Stimulated activated naive CD8-positive, alpha-beta T cell treated with anti-CD3 and anti-CD28 coated beads, Interleukin-15, amount 100 ng/mL, for 72 hours (primary cell): ENCODE results near the gene TM7SF2.

ENCODE experiments used
- ATAC-seq: fragments of 150-1000 bp; cut with Tn5 transposase; 2 replicates; pipeline ENCODE4 v1.10.0; 2021; ENCODE audit warnings: mild to moderate bottlenecking, moderate library complexity
- DNase-seq, 2 donors: peaks; one replicate each; pipeline ENCODE4 v3.0.0; 2021 to 2022
- H3K27ac Mint-ChIP-seq, 2 donors: one replicate each; pipeline ENCODE4 v1.8.0; 2022; ENCODE audit warnings: mild to moderate bottlenecking in 2 of 2, mixed read lengths in 2 of 2, moderate library complexity in 2 of 2
- H3K27me3 Mint-ChIP-seq: one replicate; pipeline ENCODE4 v1.8.0; 2022; ENCODE audit warnings: mixed read lengths
- H3K4me1 Mint-ChIP-seq: one replicate; pipeline ENCODE4 v1.8.0; 2022; ENCODE audit warnings: mild to moderate bottlenecking, mixed read lengths
- H3K4me3 Mint-ChIP-seq, 2 donors: one replicate each; pipeline ENCODE4 v1.8.0; 2022; ENCODE audit warnings: mild to moderate bottlenecking in 2 of 2, mixed read lengths in 2 of 2, moderate library complexity in 1 of 2
- H3K9me3 Mint-ChIP-seq, 2 donors: one replicate each; pipeline ENCODE4 v1.8.0; 2022; ENCODE audit warnings: mixed read lengths in 2 of 2

Gene TM7SF2

DNA sequence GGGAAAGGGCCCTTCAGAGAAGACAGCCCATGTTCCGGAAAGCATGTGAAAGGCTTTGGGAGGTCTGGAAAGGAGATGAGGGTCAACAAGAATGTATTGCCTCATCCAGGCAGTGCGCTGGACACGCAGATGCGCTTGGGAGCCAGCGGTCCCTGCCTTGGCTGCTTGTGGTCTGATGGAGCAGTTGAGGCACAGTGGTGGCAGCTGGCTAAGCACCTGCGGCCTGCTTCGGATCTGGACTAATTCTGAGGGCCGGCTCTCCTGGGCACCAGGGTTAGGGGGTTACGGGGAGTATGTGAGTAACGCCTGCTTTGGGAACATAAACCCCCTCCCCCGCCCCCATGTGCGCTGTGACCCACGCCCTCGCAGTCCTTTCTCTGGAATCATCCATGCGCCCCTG, 4.6 kb upstream of the TM7SF2 start:
- DNase-seq (no peak), ATAC-seq (no peak)
- H3K4me3 Mint-ChIP-seq = no peak overlapping the region
- peaks cover 56% of the 10 kb centered on the region for H3K4me1 Mint-ChIP-seq
- no peaks in the 10 kb centered on the region for H3K27me3 Mint-ChIP-seq
- H3K9me3 Mint-ChIP-seq = no peaks in the 10 kb centered on the region
- no peak overlapping the region for H3K27ac Mint-ChIP-seq

DNA sequence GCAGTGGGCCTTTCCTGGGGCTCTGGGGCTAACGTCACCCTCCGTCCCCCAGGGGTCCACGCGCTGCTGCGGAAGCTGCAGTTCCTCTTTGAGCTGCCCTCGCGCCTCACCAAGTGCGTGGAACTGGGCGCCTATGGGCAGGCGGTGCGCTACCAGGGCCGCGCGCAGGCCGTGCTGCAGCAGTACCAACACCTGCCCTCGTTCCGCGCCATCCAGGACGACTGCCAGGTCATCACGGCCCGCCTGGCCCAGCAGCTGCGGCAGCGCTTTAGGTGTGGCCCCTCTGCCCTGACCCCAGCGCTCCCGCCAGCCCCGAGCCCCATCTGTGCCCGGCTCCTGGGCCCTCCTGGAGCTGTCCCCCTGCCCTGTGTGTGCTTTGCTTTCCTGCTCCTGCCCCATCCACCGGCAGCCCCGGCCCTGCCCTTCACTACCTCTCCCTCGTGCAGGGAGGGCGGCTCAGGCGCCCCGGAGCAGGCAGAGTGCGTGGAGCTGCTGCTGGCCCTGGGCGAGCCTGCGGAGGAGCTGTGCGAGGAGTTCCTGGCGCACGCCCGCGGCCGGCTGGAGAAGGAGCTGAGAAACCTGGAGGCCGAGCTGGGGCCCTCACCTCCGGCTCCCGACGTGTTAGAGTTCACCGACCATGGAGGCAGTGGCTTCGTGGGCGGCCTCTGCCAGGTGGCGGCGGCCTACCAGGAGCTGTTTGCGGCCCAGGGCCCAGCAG, 3.8 kb upstream of the TM7SF2 start:
- ATAC-seq = no peak
- H3K4me3 Mint-ChIP-seq = no peak overlapping the region
- DNase-seq = no peak
- peaks cover 60% of the 10 kb centered on the region for H3K4me1 Mint-ChIP-seq
- H3K27me3 Mint-ChIP-seq = no peaks in the 10 kb centered on the region
- no peaks in the 10 kb centered on the region for H3K9me3 Mint-ChIP-seq
- H3K27ac Mint-ChIP-seq = no peak overlapping the region

DNA sequence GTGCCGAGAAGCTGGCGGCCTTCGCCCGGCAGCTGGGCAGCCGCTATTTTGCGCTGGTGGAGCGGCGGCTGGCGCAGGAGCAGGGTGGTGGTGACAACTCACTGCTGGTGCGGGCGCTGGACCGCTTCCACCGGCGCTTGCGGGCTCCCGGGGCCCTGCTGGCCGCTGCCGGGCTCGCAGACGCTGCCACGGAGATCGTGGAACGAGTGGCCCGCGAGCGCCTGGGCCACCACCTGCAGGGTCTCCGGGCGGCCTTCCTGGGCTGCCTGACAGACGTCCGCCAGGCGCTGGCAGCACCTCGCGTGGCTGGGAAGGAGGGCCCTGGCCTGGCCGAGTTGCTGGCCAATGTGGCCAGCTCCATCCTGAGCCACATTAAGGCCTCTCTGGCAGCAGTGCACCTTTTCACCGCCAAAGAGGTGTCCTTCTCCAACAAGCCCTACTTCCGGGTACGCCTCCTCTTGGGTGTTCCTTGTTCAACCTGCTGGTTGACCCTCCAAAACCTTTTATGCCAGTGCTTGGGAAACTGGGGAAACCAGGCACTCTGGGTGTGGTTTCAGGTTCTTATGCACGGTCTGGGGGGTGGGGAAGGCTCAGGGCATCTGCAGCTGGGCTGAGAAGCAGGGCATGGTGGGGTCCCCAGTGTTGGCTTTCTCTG, 3.1 kb upstream of the TM7SF2 start:
- no peak for DNase-seq
- H3K4me3 Mint-ChIP-seq = no peak overlapping the region
- H3K27me3 Mint-ChIP-seq = no peaks in the 10 kb centered on the region
- H3K9me3 Mint-ChIP-seq = no peaks in the 10 kb centered on the region
- peaks cover 61% of the 10 kb centered on the region for H3K4me1 Mint-ChIP-seq
- H3K27ac Mint-ChIP-seq = no peak overlapping the region
- no peak for ATAC-seq

DNA sequence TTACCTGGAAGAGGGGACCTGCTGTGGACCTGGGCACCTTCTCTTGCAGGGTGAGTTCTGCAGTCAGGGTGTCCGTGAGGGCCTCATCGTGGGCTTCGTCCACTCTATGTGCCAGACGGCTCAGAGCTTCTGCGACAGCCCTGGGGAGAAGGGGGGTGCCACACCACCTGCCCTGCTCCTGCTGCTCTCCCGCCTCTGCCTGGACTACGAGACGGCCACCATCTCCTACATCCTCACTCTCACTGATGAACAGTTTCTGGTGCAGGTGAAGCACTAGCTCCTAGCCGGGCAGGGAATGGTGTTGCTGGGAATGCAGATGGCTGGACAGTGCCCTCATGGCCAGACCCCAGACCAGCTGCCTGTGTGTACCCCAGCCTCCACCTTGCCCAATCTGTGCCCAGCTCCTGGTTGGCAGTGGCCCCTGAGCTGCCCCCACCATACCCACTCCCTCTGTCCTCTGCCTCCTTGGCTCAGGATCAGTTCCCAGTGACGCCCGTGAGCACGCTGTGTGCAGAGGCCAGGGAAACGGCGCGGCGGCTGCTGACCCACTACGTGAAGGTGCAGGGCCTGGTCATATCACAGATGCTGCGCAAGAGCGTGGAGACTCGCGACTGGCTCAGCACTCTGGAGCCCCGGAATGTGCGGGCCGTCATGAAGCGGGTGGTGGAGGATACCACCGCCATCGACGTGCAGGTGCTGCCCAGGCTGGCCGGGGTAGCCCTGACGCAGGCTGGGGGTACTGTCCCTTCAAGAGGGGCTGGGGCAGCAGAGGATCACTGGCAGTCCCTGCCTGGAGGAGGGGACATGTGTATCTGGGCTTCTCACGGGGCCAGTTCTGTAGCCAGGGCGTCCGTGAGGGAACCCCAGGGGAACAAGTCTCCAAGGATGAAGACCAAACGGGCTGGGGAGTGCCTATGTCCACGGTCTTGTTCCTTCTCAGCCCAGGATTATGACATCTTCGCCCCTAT, 2.2 kb upstream of the TM7SF2 start:
- Mint-ChIP-seq H3K9me3 (no peaks in the 10 kb centered on the region), H3K4me1 (peaks cover 64% of the 10 kb centered on the region), H3K4me3 (no peak overlapping the region), H3K27ac (no peak overlapping the region), H3K27me3 (no peaks in the 10 kb centered on the region)
- ATAC-seq (no peak), DNase-seq (no peak)

DNA sequence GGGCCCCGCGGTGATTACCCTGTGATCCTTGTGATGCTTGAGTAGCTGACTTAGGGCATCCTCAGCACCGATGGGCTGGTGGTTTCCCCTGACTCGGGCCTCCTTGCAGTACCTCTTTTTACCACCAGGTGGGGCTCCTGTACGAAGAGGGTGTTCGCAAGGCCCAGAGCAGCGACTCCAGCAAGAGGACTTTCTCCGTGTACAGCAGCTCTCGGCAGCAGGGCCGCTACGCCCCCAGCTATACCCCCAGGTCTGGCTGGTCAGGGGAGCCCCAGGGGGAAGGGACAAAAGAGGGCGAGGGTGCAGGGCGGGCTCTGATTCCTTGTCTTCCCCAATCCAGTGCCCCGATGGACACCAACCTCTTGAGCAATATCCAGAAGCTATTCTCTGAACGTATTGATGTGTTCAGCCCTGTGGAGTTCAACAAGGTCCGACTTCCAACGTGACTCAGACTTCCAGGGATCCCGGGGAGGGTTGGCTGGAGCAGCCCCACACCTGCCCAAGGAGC, 1.3 kb upstream of the TM7SF2 start:
- Mint-ChIP-seq H3K27ac (peak overlapping the region; percentile 25 to 63), H3K9me3 (no peaks in the 10 kb centered on the region), H3K4me3 (peak overlapping the region in 1 of 2 donors; percentile 44), H3K4me1 (peaks cover 60% of the 10 kb centered on the region), H3K27me3 (no peaks in the 10 kb centered on the region)
- DNase-seq (peak; percentile 93 to 96), ATAC-seq (peak; percentile 58)

DNA sequence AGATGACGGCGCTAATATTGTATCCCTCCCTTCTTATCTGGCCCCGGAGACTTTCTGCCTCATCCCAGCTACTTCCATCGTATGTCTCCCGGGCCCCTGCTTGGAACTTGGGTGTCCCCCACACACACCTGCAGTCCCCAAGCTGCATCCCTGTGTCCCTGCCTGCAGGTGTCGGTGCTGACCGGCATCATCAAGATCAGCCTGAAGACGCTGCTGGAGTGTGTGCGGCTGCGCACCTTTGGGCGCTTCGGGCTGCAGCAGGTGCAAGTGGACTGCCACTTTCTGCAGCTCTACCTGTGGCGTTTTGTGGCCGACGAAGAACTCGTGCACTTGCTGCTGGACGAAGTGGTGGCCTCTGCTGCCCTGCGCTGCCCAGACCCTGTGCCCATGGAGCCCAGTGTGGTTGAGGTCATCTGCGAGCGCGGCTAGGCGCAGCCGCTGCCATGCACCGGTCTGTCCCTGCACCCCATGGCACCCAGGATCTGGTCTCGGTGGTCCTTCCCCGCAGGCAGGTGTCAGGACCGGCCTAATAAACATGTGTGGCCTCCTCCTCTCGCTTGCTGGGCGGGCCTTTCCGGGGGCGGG, 421 bp upstream of the TM7SF2 start:
- Mint-ChIP-seq H3K9me3 (no peaks in the 10 kb centered on the region), H3K4me1 (peaks cover 60% of the 10 kb centered on the region), H3K27ac (peak overlapping the region; percentile 89 to 98), H3K27me3 (no peaks in the 10 kb centered on the region), H3K4me3 (peak overlapping the region; percentile 94 to 97)
- ATAC-seq (no peak), DNase-seq (no peak)

DNA sequence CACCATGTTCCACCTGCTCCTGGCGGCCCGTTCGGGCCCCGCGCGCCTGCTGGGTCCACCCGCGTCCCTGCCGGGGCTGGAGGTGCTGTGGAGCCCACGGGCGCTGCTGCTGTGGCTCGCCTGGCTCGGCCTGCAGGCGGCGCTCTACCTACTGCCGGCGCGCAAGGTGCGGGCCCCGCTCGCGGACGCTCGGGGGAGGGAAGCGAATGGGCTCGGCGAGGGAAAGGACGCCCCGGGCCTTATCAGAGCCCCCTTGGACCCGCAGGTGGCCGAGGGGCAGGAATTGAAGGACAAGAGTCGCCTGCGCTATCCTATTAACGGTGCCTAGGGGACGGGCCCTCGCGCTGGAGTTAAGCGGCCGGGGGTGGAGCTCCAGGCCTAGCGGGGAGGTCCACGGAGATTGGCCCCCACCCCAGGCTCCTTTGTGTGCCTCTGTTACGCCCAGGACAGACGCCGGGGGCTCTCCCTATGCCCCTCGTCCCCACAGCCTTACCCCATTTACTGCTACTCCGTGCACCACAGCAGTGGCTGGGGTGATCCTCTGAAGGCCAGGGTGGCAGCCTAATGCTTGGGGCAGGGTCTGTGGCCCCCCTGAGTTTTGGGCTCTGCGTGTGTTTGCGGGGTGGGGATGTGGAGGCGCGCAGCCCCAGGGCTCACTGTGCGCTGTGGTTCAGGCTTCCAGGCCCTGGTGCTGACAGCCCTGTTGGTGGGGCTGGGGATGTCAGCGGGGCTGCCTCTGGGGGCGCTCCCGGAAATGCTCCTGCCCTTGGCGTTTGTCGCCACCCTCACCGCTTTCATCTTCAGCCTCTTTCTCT, 1.1 kb downstream of the TM7SF2 start:
- ATAC-seq (peak; percentile 66), DNase-seq (peak; percentile 80 to 81)
- Mint-ChIP-seq H3K27me3 (no peaks in the 10 kb centered on the region), H3K4me3 (peak overlapping the region; percentile 94 to 97), H3K9me3 (no peaks in the 10 kb centered on the region), H3K27ac (peak overlapping the region; percentile 95 to 96), H3K4me1 (peaks cover 68% of the 10 kb centered on the region)

DNA sequence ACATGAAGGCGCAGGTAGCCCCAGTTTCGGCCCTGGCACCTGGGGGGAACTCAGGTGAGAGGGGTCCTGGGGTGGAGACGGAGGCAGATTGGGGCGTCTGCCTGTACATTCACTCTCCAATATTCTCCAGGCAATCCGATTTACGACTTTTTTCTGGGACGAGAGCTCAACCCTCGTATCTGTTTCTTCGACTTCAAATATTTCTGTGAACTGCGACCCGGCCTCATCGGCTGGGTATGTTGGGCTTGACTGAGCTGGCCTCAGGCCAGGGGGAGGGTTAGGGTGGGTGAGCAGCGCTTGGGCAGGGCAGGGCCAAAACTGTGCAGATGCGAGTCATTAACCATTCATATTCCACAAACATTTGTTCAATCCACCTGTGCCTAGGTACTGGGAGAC, 1.7 kb downstream of the TM7SF2 start:
- ATAC-seq = no peak
- H3K27me3 Mint-ChIP-seq = no peaks in the 10 kb centered on the region
- H3K9me3 Mint-ChIP-seq = no peaks in the 10 kb centered on the region
- no peak for DNase-seq
- H3K4me3 Mint-ChIP-seq = peak overlapping the region; percentile 94 to 97
- peak overlapping the region; percentile 95 to 96 for H3K27ac Mint-ChIP-seq
- H3K4me1 Mint-ChIP-seq = peaks cover 74% of the 10 kb centered on the region

DNA sequence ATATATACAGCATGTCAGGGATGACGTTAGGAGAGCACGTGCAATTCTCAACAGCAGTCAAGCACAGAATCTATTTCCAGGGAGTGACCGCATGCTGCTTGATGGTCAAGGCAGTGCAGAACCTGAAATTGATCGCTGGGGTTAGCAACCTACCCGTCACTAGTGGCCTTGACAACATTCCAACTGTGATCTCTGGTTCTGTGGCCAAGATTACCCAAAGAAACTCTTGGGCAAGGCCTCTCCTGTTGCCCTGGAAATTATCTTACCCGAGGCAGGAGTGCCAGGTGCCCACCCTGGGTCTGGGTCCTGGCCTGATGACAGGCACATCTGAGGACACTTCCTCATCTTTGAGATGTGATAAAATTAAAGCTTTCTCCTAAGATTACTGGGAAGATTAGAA, 2.2 kb downstream of the TM7SF2 start:
- Mint-ChIP-seq H3K9me3 (no peaks in the 10 kb centered on the region), H3K27me3 (no peaks in the 10 kb centered on the region), H3K27ac (peak overlapping the region; percentile 64 to 69), H3K4me3 (peak overlapping the region; percentile 94 to 97), H3K4me1 (peaks cover 79% of the 10 kb centered on the region)
- ATAC-seq (no peak), DNase-seq (no peak)

DNA sequence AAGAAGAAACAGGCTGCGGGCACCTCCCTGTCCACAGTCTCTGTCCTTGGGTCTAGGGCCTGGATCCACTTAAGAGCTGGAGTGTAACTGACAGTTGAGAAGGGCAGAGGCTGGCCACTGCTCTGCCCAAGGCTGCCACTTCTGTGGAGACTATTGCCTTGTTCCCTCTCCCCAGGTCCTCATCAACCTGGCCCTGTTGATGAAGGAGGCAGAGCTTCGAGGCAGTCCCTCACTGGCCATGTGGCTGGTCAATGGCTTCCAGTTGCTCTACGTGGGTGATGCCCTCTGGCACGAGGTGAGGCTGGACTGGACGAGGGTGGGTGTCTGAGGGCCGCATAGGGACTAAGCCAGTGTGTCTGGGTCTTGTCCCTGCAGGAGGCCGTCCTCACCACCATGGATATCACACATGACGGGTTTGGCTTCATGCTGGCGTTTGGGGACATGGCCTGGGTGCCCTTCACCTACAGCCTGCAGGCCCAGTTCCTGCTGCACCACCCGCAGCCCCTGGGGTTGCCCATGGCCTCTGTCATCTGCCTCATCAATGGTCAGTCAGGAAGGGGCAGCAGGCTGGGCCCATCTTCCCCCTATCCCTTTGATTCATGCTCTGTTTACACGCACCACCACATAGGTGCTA, 3.0 kb downstream of the TM7SF2 start:
- Mint-ChIP-seq H3K27ac (peak overlapping the region in 1 of 2 donors; percentile 64), H3K4me1 (peaks cover 85% of the 10 kb centered on the region)

DNA sequence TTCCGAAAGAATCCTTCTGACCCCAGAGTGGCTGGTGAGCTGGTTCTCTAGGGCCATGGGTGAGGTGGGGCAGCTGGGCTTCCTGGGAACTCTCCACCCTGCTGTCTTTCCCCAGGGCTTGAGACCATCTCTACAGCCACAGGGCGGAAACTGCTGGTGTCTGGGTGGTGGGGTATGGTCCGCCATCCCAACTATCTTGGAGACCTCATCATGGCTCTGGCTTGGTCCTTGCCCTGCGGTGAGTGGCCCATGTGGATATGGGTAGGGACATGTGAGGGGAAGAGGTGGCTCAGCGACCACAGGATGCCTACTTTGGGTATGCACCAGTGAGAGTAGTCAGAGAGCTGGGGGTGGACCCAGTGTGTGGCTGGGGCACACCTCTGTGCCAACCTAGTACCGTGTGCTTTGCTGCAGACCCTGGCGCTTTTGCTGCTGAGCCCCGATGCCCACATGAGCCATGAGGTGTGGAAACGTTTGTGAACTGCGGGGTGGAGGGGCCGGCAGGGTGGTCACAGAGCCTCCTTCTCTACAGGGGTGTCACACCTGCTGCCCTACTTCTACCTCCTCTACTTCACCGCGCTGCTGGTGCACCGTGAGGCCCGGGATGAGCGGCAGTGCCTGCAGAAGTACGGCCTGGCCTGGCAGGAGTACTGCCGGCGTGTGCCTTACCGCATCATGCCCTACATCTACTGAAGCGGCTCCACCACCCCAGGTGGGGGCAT, 3.9 kb downstream of the TM7SF2 start:
- peaks cover 85% of the 10 kb centered on the region for H3K4me1 Mint-ChIP-seq
- H3K27ac Mint-ChIP-seq = peak overlapping the region in 1 of 2 donors; percentile 63
- no peaks in the 10 kb centered on the region for H3K9me3 Mint-ChIP-seq
- H3K4me3 Mint-ChIP-seq = peak overlapping the region; percentile 92 to 95
- no peaks in the 10 kb centered on the region for H3K27me3 Mint-ChIP-seq
- ATAC-seq (no peak), DNase-seq (no peak)

More for the DNA sequence above, 3.0 kb downstream of the TM7SF2 start:
- Mint-ChIP-seq H3K4me3 (no peak overlapping the region), H3K27me3 (no peaks in the 10 kb centered on the region), H3K9me3 (no peaks in the 10 kb centered on the region)
- DNase-seq = no peak
- ATAC-seq = no peak

DNA sequence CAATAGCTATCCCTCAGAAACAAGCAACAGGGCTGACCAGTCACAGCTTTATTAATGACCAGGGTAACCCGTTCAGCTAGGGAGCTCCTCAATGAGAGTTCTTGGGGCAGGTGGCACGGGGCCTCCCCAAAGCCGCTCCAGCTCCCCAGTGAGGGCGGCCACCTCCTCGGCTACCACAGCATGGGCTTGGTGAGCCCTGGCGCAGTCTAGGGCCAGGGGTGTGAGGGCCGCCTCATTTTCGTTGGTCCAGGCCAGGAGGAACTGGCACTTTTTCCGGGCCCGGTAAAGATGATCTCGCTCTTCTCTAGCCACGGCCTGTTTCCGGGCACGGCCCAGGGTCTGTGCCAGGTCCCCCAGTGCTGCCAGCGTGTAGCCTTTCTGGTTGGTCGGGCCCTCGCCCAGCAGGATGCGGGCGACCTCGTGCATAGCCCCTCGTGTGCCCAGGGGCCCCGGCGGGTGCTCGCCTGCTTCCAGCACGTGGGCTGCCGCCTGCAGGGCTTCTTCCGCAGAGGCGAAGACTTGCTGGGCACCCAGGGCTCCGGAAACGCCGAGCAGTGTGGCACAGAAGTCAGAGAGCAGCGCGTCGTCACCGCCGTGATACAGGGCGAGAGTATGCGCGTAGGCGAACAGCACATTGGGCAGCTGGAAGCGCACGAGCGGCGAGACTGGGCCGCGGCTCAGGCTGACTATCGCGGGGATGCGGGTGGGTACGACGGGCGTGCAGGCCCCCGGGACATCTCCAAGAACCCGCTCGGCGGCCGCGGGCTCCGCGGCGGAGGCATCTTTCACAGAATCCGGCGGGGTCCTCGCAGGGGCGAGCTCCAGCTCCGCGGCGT, 4.9 kb downstream of the TM7SF2 start:
- ATAC-seq (peak; percentile 41), DNase-seq (peak; percentile 59 to 78)
- Mint-ChIP-seq H3K27me3 (no peaks in the 10 kb centered on the region), H3K27ac (peak overlapping the region; percentile 95 to 97), H3K4me3 (peak overlapping the region; percentile 92 to 95), H3K4me1 (peaks cover 85% of the 10 kb centered on the region), H3K9me3 (no peaks in the 10 kb centered on the region)
